PFSK-1 (cell line): Measurements from ENCODE around the gene ASF1A.

Experiments
- FOXP2 ChIP-seq: optimal IDR thresholded peaks from 2 replicates; pipeline ENCODE3; 2011; ENCODE audit warnings: borderline replicate concordance, control low read depth, inconsistent platforms; ENCODE audit not compliant: insufficient read depth; ENCODE audit errors: extremely low read length, extremely low read depth
- POLR2AphosphoS5 ChIP-seq: IDR thresholded peaks from 2 replicates; pipeline ENCODE4 v1.6.1; 2012; ENCODE audit warnings: low read depth, mild to moderate bottlenecking, control low read depth, low read length, moderate library complexity
- SIN3A ChIP-seq: IDR thresholded peaks from 2 replicates; pipeline ENCODE4 v1.6.1; 2012; ENCODE audit warnings: mild to moderate bottlenecking, low read length, moderate library complexity, borderline replicate concordance; ENCODE audit not compliant: insufficient read depth
- TAF1 ChIP-seq: IDR thresholded peaks from 2 replicates; pipeline ENCODE4 v1.6.1; 2012; ENCODE audit warnings: low read length, control low read depth, borderline replicate concordance; ENCODE audit not compliant: insufficient read depth
- TF ChIP-seq, protein P1 (sequence below), 2 experiments: IDR thresholded peaks; 2 replicates each; pipeline versions ENCODE4 v1.6.1 to v1.8.0; 2011 to 2012; ENCODE audit warnings: low read depth in 2 of 2, low read length in 2 of 2, control low read depth in 1 of 2, inconsistent platforms in 1 of 2, mild to moderate bottlenecking in 1 of 2, moderate library complexity in 1 of 2; ENCODE audit not compliant: insufficient read depth in 1 of 2

Gene ASF1A

DNA sequence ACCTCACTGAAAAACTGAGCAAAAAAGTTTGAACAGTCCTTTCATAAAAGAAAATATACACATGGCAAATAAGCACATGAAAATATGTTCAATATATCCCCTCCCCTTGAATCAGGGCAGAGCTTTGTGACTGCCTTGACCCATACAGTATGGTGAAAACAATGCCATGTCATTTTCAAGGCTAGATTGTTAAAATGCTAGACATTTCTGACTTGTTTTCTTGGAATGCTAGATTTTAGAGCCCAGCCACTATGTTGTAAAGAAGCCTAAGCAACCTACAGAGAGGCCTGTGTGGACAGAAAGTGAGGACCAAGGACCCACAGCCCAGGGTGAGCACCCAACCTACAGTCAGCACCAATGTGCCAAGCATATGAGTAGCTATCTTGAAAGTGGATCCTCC lies 17.1 kb upstream of the ASF1A start:
- TF ChIP-seq TAF1 (no peak), SIN3A (no peak), FOXP2 (no peak), POLR2AphosphoS5 (no peak)
- TF ChIP-seq, protein P1, sequence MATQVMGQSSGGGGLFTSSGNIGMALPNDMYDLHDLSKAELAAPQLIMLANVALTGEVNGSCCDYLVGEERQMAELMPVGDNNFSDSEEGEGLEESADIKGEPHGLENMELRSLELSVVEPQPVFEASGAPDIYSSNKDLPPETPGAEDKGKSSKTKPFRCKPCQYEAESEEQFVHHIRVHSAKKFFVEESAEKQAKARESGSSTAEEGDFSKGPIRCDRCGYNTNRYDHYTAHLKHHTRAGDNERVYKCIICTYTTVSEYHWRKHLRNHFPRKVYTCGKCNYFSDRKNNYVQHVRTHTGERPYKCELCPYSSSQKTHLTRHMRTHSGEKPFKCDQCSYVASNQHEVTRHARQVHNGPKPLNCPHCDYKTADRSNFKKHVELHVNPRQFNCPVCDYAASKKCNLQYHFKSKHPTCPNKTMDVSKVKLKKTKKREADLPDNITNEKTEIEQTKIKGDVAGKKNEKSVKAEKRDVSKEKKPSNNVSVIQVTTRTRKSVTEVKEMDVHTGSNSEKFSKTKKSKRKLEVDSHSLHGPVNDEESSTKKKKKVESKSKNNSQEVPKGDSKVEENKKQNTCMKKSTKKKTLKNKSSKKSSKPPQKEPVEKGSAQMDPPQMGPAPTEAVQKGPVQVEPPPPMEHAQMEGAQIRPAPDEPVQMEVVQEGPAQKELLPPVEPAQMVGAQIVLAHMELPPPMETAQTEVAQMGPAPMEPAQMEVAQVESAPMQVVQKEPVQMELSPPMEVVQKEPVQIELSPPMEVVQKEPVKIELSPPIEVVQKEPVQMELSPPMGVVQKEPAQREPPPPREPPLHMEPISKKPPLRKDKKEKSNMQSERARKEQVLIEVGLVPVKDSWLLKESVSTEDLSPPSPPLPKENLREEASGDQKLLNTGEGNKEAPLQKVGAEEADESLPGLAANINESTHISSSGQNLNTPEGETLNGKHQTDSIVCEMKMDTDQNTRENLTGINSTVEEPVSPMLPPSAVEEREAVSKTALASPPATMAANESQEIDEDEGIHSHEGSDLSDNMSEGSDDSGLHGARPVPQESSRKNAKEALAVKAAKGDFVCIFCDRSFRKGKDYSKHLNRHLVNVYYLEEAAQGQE (IDR thresholded peaks at IDR 0.05; ENCODE audit: insufficient read depth in 1 of 2, low read depth in 2 of 2, low read length in 2 of 2): no peak

DNA sequence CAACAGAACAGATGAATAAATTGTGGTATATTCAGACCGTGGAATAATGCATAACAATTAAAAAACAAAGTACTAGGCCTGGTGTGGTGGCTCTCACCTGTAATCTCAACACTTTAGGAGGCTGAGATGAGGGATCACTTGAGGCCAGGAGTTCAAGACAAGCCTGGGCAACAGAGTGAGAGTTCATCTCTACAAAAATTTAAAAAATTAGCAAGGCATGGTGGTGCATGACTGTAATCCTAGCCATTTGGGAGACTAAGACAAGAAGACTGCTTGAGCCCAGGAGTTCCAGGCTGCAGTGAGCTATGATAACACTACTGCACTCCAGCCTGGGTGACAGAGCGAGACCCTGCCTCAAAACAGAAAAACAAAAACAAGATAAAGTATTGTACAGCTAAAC lies 16.1 kb upstream of the ASF1A start:
- TF ChIP-seq, protein P1 (IDR thresholded peaks at IDR 0.05; ENCODE audit: insufficient read depth in 1 of 2, low read depth in 2 of 2, low read length in 2 of 2): no peak
- TF ChIP-seq FOXP2: no peak
- no peak for TF ChIP-seq TAF1

DNA sequence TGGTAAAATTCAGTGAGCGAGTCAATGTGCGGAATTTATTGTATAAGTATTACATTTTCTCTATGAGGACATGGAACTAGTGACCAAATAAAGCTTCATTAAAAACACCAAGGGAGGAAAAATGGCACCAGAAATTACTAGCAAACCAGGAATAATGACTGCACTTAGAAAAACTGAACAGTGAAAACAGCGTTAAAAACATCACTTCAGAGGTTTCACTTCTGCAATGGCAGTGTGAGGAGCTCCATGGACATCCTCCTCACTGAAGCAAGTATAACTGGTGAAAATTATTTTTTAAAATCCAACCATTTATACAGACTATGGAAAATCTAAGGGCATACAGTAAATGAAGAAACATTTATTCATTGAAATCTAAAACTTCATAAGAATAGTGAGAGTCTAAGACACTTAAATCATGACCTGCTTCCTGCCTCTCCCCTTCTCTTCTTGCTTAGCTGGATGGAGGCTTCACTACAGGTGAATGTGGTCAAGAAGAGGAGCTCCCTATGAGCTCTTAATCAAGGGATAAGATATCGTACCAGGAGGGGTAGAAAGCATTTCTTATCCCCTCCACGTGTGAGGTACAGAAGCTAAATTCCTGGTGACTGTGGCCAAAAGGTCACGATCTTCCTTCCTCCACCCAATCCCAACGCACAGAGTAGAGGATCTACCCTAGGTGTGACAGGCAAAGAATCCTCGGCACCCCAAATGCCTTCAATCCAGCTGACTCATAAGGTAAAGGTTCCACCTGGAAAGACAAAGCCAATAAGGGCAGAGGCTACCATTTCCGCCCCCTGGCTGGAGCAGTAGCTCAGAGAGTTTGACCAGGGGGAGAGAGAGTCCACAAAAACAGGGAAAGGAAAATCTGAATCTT lies 12.3 kb upstream of the ASF1A start:
- TF ChIP-seq, protein P1 (IDR thresholded peaks at IDR 0.05; ENCODE audit: insufficient read depth in 1 of 2, low read depth in 2 of 2, low read length in 2 of 2): no peak
- no peak for TF ChIP-seq FOXP2
- TF ChIP-seq SIN3A: no peak
- no peak for TF ChIP-seq POLR2AphosphoS5
- TF ChIP-seq TAF1: no peak

DNA sequence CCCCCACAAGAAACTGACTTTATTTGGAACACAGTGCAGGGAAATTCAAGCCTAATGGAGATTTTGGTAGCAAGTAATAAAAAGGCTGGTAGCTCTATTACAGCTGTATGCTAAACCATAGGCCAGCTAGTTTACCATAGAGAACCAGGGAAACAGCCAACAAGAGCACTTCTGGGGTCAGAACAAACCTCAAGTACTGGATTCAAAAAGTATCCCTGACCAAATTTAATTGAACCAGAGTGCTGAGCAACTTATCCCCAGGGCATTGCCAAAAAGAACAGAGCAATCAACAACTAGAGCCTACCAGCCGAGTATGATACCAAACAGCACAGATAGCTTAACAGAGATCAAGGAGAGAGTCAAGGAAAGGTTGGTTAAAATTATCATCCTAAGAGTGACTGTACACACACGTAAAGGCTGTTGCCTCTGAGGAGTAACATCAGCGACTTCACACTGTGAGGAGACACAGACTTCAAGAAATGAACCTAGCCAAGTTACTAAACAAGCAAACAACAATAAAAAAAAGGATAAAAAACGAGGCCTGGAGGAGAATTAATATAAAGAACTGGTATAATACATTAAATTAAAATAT lies 11.5 kb upstream of the ASF1A start:
- no peak for TF ChIP-seq POLR2AphosphoS5
- TF ChIP-seq FOXP2: no peak
- no peak for TF ChIP-seq TAF1

DNA sequence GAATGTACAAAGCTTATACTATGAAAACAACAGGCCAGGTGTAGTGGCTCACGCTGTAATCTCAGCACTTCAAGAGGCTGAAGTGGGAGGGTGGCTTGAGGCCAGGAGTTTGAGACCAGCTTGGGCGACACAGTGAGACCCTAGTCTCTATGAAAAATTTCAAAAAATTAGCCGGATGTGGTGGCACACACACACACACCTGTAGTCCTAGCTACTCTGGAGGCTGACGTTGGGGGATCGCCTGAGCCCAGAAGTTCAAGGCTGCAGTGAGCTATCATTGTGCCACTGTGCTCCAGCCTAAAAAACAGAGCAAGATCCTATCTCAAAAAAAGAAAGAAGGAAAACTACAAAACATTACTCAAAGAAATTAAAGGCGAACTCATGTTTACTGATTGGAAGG lies 7.3 kb upstream of the ASF1A start:
- TF ChIP-seq FOXP2 (no peak), TAF1 (no peak), SIN3A (no peak), POLR2AphosphoS5 (no peak)
- TF ChIP-seq, protein P1 (IDR thresholded peaks at IDR 0.05; ENCODE audit: insufficient read depth in 1 of 2, low read depth in 2 of 2, low read length in 2 of 2): no peak
